ENCODE data around the gene THADA. TPM values are rescaled to one million over a fixed set of nuclear protein-coding genes. Genes with fewer than 3 reads are reported as not detected.
A peak's percentile ranks its signal among the peaks of the same experiment; 100 is the strongest.

THADA gene
- total and polyA plus RNA-seq, 3 experiments from 2014 or later: 12.2 to 48.7 (median 45.8) TPM

DNA sequence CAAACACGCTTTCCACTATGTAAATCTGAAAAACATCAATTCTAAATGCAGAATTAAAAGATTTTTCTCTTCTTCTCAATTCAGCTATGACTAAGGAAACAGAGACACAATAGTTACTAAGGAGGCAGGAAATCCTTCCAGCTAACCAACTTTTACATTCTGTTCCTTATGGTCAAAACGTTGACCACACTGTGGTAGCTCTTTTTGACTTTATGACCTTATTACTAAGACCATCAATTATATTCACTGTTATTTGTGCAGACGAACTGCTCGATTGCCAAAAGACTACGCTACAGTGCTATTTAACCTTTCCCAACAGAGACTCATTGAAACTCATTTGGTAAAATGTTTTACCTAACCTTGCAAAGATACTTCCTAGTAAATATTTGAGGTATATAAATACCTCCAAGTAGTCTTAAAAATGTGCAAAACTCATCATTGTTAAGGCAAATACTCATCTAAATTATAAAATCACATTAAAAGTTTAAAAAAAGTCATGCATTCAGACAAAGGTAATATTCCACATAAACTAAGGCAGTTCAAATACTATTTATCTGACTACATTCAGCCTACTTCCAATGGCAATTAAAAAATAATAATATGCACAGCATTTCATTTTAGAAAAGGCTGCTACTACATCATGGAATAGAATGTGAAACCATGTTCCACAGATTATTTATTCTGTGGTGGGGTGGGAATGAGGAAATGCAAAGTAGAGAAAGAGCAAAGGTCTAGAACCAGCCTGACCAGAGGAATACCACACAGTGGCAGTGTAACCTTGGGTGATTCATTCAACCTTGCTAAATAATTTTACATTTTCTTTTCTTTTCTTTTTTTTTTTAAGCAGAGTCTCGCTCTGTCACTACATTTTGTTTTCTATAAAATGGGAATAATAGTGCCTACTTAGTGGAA, 139.9 kb downstream of the THADA start:
- H3K9me3 ChIP-seq (ENCODE audit: low read length): no peaks in the 10 kb centered on the region
- POLR2A ChIA-PET: no interaction called here
- no peak overlapping the region for H3K4me3 ChIP-seq (ENCODE audit: low read length)
- DNase-seq: no peak
- no peaks in the 10 kb centered on the region for H3K27me3 ChIP-seq (ENCODE audit: insufficient read depth, low read length, poor library complexity, severe bottlenecking)
- H3K27ac ChIP-seq (ENCODE audit: low read depth, low read length): no peak overlapping the region
- Mint-ChIP-seq H3K4me1 (peaks cover 3 to 18% (median 11%) of the 10 kb centered on the region in 3 donors), H3K27ac (no peak overlapping the region), H3K36me3 (peaks cover 16 to 46% (median 20%) of the 10 kb centered on the region in 3 donors), H3K9me3 (peaks cover 0 to 6% (median 2%) of the 10 kb centered on the region in 5 donors), H3K27me3 (no peaks in the 10 kb centered on the region), H3K4me3 (no peak overlapping the region)
- CTCF ChIA-PET: no interaction called here
- no peaks in the 10 kb centered on the region for H3K4me1 ChIP-seq (ENCODE audit: insufficient read depth, low read length)
- no peaks in the 10 kb centered on the region for H3K36me3 ChIP-seq (ENCODE audit: insufficient read depth, low read length)

DNA sequence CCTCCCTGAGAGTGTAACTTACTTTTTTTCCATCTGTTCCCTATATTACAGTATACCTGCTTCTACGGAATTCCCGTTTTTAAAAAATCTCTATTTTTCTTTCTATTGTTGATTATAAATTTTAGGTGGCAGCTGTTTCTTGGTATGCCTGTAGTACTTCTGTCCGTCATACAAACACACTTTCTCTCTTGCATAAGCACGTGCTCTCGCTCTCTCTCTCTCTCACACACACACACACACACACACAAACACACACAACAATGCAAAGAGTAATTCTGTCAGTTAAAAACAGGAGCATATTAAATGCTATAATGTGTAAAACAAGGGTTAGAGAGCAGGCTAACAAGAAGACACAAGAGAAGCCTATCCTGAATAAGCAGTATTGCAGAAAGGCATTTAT, 140.5 kb downstream of the THADA start:
- ChIA-PET POLR2A (no interaction called here), CTCF (no interaction called here)
- peaks cover 21 to 45% (median 23%) of the 10 kb centered on the region in 3 donors for H3K36me3 Mint-ChIP-seq
- H3K4me3 ChIP-seq (ENCODE audit: low read length): no peak overlapping the region
- H3K4me3 Mint-ChIP-seq: peak overlapping the region in 1 of 7 donors; percentile 7
- H3K4me1 Mint-ChIP-seq: peaks cover 3 to 13% (median 4%) of the 10 kb centered on the region in 3 donors
- H3K27me3 ChIP-seq (ENCODE audit: insufficient read depth, low read length, poor library complexity, severe bottlenecking): no peaks in the 10 kb centered on the region
- H3K36me3 ChIP-seq (ENCODE audit: insufficient read depth, low read length): no peaks in the 10 kb centered on the region
- no peaks in the 10 kb centered on the region for H3K4me1 ChIP-seq (ENCODE audit: insufficient read depth, low read length)
- no peak for DNase-seq
- no peaks in the 10 kb centered on the region for H3K9me3 ChIP-seq (ENCODE audit: low read length)
- H3K27me3 Mint-ChIP-seq: no peaks in the 10 kb centered on the region
- H3K27ac ChIP-seq (ENCODE audit: low read depth, low read length): no peak overlapping the region
- peaks cover 0 to 6% (median 2%) of the 10 kb centered on the region in 5 donors for H3K9me3 Mint-ChIP-seq
- no peak overlapping the region for H3K27ac Mint-ChIP-seq

DNA sequence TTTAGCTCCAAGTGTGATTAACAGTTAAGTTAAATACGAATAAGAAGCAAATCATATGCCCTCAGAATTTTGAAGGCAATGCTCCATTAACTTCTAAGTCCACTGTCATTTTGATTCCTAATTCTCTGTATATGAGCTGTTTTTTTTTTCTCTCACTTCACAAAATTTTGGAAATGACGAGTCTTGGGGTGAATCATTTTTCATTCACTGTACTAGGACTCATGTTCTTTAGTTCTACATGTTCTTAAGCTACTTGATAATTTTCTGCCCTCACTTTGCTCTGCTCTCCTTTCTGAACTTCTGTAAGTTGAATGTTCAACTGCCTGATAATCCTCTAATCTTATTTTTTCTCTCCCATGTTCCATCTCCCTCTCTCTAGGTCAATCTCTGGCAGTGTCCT, 141.0 kb downstream of the THADA start:
- Mint-ChIP-seq H3K27me3 (no peaks in the 10 kb centered on the region), H3K27ac (no peak overlapping the region), H3K4me1 (peaks cover 3 to 11% (median 3%) of the 10 kb centered on the region in 3 donors), H3K4me3 (no peak overlapping the region), H3K9me3 (peaks cover 0 to 6% (median 2%) of the 10 kb centered on the region in 5 donors), H3K36me3 (peaks cover 21 to 48% (median 23%) of the 10 kb centered on the region in 3 donors)
- Histone ChIP-seq H3K27me3 (ENCODE audit: insufficient read depth, low read length, poor library complexity, severe bottlenecking) (no peaks in the 10 kb centered on the region), H3K4me1 (ENCODE audit: insufficient read depth, low read length) (no peaks in the 10 kb centered on the region), H3K27ac (ENCODE audit: low read depth, low read length) (no peak overlapping the region), H3K4me3 (ENCODE audit: low read length) (no peak overlapping the region), H3K36me3 (ENCODE audit: insufficient read depth, low read length) (no peaks in the 10 kb centered on the region), H3K9me3 (ENCODE audit: low read length) (no peaks in the 10 kb centered on the region)
- DNase-seq: no peak
- CTCF ChIA-PET: no interaction called here
- POLR2A ChIA-PET: no interaction called here

DNA sequence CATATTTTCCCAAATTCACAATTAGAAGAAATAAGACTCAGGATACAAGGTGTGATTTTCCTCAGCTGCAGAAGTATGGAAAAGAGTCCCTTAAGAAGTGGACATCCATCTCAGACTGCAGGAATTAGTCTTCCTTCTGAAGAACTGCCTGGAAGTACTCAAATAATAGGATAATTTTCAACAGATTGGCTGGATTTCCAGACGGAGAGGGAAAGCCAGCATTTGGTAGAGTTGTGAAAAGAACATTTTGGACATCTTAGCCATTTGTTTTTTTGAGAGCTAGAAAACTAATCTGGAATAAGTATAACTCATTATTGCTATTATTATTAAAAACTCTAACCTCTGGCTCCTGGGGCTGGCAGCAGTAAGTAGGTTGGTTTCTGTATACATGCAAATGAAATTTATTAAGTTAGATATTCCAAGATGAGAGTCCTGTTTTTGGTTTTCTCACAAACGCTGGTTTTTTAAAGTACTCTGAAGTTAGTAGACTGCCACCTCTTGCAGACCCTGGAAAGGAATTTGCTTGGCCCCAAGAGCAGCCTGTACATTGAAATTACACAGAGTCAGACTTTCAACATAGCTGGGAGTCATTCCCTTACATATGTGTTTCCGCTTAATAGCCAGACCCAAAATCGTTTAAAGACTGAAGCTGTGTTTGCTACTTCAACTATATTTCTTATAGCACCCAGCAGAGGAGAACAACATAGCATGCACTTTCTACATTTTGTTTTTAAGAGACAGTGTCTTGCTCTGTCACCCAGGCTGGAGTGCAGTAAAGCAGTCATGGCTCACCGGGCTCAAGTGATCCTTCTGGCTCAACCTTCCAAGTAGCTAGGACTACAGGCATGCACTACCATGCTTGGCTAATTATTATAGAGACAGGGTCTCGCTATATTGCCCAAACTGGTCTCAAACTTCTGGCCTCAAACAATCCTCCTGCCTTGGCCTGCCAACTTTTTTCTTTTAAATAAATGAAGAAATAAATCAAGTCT, 142.4 kb downstream of the THADA start:
- no peak overlapping the region for H3K4me3 ChIP-seq (ENCODE audit: low read length)
- no peak overlapping the region for H3K27ac ChIP-seq (ENCODE audit: low read depth, low read length)
- Mint-ChIP-seq H3K9me3 (peaks cover 0 to 6% (median 2%) of the 10 kb centered on the region in 5 donors), H3K4me1 (peaks cover 0 to 15% (median 9%) of the 10 kb centered on the region in 3 donors), H3K27me3 (no peaks in the 10 kb centered on the region), H3K27ac (no peak overlapping the region), H3K4me3 (no peak overlapping the region), H3K36me3 (peaks cover 20 to 54% (median 21%) of the 10 kb centered on the region in 3 donors)
- no peak for DNase-seq
- H3K4me1 ChIP-seq (ENCODE audit: insufficient read depth, low read length): no peaks in the 10 kb centered on the region
- H3K36me3 ChIP-seq (ENCODE audit: insufficient read depth, low read length): no peaks in the 10 kb centered on the region
- CTCF ChIA-PET: no interaction called here
- no peaks in the 10 kb centered on the region for H3K9me3 ChIP-seq (ENCODE audit: low read length)
- H3K27me3 ChIP-seq (ENCODE audit: insufficient read depth, low read length, poor library complexity, severe bottlenecking): no peaks in the 10 kb centered on the region
- POLR2A ChIA-PET: interaction anchor here (0.6 kb wide), 1 partner anchor 758 kb away, joined by 6 read pairs; no protein-coding TSS in a partner anchor

DNA sequence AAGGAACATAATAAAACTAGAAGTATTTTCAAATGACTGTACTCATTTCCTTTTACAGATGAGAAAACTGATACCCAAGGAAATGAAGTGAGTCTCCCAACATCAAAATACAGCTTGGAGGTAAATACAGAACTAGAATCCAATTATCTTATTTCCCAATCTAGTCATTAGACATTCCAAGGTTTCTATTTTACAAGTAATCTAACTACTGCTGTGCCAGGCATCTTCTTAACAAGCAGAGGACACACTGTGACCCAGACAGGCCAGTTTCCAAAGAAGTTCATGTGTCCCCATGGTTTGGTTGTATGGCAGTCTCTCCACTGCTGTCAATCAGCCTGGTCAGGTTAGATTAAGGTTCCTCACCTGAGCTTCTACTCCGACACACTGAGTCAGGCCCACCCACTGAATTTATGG, 143.5 kb downstream of the THADA start:
- Mint-ChIP-seq H3K4me3 (no peak overlapping the region), H3K4me1 (peaks cover 0 to 10% (median 6%) of the 10 kb centered on the region in 3 donors), H3K27ac (peak overlapping the region in 1 of 8 donors; percentile 31), H3K36me3 (peaks cover 18 to 50% (median 21%) of the 10 kb centered on the region in 3 donors), H3K9me3 (peaks cover 0 to 6% (median 2%) of the 10 kb centered on the region in 5 donors), H3K27me3 (no peaks in the 10 kb centered on the region)
- Histone ChIP-seq H3K27me3 (ENCODE audit: insufficient read depth, low read length, poor library complexity, severe bottlenecking) (no peaks in the 10 kb centered on the region), H3K9me3 (ENCODE audit: low read length) (no peaks in the 10 kb centered on the region), H3K4me3 (ENCODE audit: low read length) (no peak overlapping the region), H3K4me1 (ENCODE audit: insufficient read depth, low read length) (no peaks in the 10 kb centered on the region), H3K36me3 (ENCODE audit: insufficient read depth, low read length) (no peaks in the 10 kb centered on the region), H3K27ac (ENCODE audit: low read depth, low read length) (no peak overlapping the region)
- ChIA-PET POLR2A (no interaction called here), CTCF (no interaction called here)
- DNase-seq: no peak

DNA sequence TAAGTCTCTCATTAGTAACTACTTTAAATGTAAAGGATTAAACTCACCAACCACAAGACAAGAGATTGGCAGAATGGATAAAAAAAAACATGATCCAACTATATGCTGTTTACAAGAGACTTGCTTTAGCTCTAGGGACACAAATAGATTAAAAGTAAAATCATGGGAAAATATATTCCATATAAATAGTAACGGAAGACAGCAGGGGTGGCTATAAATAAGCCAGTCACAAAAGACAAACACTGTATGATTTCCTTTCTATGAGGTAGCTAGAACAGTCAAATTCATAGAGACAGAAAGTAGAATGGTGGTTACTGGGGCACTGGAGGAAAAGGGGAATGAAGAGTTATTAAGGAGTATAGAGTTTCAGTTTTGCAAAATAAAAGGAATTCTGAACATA, 145.2 kb downstream of the THADA start:
- peaks cover 0 to 6% (median 2%) of the 10 kb centered on the region in 5 donors for H3K9me3 Mint-ChIP-seq
- Histone ChIP-seq H3K36me3 (ENCODE audit: insufficient read depth, low read length) (no peaks in the 10 kb centered on the region), H3K4me3 (ENCODE audit: low read length) (no peak overlapping the region), H3K27ac (ENCODE audit: low read depth, low read length) (no peak overlapping the region), H3K4me1 (ENCODE audit: insufficient read depth, low read length) (no peaks in the 10 kb centered on the region), H3K27me3 (ENCODE audit: insufficient read depth, low read length, poor library complexity, severe bottlenecking) (no peaks in the 10 kb centered on the region), H3K9me3 (ENCODE audit: low read length) (no peaks in the 10 kb centered on the region)
- peaks cover 0 to 6% (median 4%) of the 10 kb centered on the region in 3 donors for H3K4me1 Mint-ChIP-seq
- no peaks in the 10 kb centered on the region for H3K27me3 Mint-ChIP-seq
- ChIA-PET CTCF (no interaction called here), POLR2A (no interaction called here)
- no peak overlapping the region for H3K4me3 Mint-ChIP-seq
- peaks cover 21 to 59% (median 25%) of the 10 kb centered on the region in 3 donors for H3K36me3 Mint-ChIP-seq
- DNase-seq: no peak
- no peak overlapping the region for H3K27ac Mint-ChIP-seq

DNA sequence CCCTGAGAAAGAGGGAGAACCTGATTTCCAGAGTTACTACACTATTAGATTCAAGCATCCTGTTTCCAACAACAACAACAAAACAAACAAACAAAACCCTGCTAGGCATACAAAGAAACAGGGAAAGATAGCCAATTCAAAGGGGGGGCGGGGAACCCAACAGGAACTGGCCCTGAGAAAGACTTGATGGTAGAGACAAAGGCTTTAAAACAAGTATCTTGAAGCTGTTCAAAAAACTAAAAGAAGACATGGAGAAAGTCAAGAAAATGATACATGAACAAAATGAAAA, 147.1 kb downstream of the THADA start:
- Mint-ChIP-seq H3K36me3 (peaks cover 21 to 64% (median 23%) of the 10 kb centered on the region in 3 donors), H3K4me1 (peaks cover 4 to 8% (median 6%) of the 10 kb centered on the region in 3 donors), H3K4me3 (no peak overlapping the region), H3K27me3 (no peaks in the 10 kb centered on the region), H3K9me3 (peaks cover 0 to 6% (median 2%) of the 10 kb centered on the region in 5 donors), H3K27ac (no peak overlapping the region)
- Histone ChIP-seq H3K9me3 (ENCODE audit: low read length) (no peaks in the 10 kb centered on the region), H3K36me3 (ENCODE audit: insufficient read depth, low read length) (no peaks in the 10 kb centered on the region), H3K27me3 (ENCODE audit: insufficient read depth, low read length, poor library complexity, severe bottlenecking) (no peaks in the 10 kb centered on the region), H3K4me3 (ENCODE audit: low read length) (no peak overlapping the region), H3K27ac (ENCODE audit: low read depth, low read length) (no peak overlapping the region), H3K4me1 (ENCODE audit: insufficient read depth, low read length) (no peaks in the 10 kb centered on the region)
- no peak for DNase-seq
- ChIA-PET CTCF (interaction anchor here (1.4 kb wide), 1 partner anchor 8 kb away, joined by 3 read pairs; no protein-coding TSS in a partner anchor), POLR2A (no interaction called here)

Data from CD8-positive, alpha-beta memory T cell (primary cell).